GM21528 (cell line): ENCODE data around the gene CDY2A.
"Not testable (repeated sequence)": the region's sequence is repeated elsewhere in the genome, so short reads cannot be mapped to it uniquely, and the experiment has no call there.

Experiments used
- ATAC-seq: cut with Tn5 transposase; IDR thresholded peaks from one replicate; pipeline ENCODE4 v1.9.1; 2021; ENCODE audit warnings: mild to moderate bottlenecking, moderate library complexity; ENCODE audit not compliant: unreplicated experiment, low FRiP score

CDY2A gene

DNA sequence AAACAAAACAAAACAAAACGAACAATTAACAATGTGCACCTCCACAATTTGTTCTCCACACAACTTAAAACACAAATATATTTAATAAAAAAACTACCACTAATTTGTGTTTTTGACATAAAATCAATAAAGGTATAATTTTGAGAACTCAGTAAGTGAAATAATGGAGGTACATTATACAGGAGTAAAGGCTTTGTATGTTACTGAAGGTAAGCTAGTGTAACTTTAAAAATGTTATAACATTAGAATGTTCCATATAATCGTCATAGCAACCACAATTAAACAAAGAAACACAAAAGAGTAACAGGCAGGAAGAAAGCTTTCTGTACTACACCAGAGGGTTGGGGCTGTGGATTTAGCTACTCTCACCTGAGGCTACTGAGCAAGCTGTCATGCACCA, at the start of gene CDY2A:
Gene CDY2A (plus strand): TSS at position 301 of the 400 bp plus-strand sequence. CDS start 328 bp downstream, outside the sequence.
- not testable (repeated sequence) for ATAC-seq

- not testable (repeated sequence) for ATAC-seq
Observed at GRCh38 chrY:17997586-17997985, 28.0 kb upstream of the CDY2A start.

DNA sequence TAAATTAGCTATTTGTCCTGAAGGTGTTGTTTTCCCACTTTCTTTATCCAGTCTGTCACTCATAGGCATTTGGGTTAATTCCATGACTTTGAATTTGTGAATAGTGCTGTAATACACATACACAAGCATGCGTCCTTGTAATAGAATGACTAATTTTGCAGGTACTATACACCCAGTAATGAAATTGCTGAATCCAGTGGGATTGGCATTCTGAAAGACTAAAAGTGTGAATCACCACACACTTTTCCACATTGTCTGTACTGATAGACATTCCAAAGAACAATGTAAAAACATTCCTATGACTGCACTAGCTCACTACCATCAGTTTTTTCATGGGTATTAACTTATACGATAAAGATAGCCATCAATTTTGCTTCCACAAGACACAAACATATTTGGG, 27.3 kb upstream of the CDY2A start:
- not testable (repeated sequence) for ATAC-seq

- not testable (repeated sequence) for ATAC-seq
Observed at GRCh38 chrY:18023897-18024296, 1.7 kb upstream of the CDY2A start.

- ATAC-seq: not testable (repeated sequence)
Observed at GRCh38 chrY:18028845-18029244, 3.3 kb downstream of the CDY2A start.

DNA sequence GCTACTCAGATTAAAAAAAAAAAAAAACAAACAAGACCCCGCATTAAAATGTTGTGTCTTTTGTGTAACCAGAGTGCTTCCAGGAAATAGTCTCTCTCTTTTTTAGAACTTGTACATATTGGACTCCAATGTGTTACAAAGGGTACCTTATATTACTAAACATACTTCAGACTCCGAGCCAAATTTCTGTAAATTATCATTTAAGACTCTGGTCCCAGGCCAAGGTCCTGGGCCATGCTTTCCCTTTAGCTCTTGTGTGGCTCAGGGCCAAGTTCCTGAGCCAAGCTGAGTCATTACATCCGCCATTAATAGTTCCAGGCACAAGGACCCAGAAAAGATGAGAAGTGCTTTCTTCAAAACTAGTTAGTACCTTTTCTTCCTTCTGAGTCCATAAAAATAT, 4.6 kb downstream of the CDY2A start:
- not testable (repeated sequence) for ATAC-seq

GRCh38 chrY:18034100-18034814, 8.7 kb downstream of the CDY2A start:
- ATAC-seq: not testable (repeated sequence)

DNA sequence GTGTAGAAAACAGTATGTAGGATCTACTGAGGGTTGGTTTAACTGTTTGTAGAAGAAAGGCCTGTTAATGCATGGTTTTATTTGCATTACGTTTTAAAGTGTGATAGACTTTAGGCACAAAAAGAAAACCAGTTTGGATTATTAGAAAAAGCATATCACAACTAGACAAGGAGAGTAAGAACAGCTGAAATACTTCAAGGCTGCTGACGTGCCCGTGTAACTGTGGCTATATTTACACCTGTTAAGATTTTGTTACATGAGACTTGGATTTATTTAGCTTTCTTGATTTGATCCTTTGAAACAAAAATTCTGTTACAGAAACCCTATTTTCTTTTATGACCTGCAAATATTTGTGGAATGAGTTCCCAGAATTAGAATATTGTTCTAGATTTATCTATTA, 9.3 kb downstream of the CDY2A start:
- not testable (repeated sequence) for ATAC-seq

- ATAC-seq: not testable (repeated sequence)
Observed at GRCh38 chrY:18044990-18045389, 19.4 kb downstream of the CDY2A start.

DNA sequence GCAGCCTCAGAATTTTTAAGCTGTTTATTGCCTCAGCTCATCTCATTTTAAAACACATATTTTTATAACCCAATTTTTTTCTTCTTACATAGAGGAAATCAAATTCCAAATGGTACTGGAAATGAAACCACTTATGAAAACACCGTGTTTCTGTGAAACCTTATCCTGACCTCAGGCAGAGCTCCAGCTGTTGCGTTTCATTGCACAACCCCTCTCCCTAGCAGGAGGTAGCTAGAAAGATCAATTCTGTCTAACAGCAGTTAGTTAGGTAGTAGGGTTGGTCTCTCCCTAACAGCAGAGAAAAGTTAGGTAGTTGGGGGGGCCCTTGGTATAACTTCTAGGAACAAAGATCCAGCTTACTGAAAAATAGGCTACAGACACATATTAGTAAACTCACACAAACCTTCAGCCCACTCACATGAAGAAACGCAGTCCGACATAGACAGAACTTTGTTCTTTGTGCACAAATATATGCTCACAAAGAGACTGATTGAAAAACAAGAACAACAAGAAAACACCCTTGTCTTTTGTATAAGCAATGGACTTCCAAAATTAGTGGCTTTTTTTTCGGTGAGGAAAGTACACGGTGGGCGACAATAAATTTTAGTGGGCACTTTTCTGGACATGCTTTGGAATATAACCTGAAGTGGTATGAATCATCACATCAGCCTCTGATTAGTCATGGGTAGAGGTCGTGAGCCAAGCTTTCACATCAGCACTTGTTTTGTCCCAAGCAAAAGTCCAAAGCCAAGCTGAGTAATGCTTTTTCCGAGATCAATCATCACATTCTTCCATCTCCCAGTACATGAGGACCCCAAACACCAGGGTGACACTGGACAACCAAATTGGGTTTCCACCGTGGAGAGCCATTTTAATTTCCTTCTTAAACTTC, 22.8 kb downstream of the CDY2A start:
- not testable (repeated sequence) for ATAC-seq

DNA sequence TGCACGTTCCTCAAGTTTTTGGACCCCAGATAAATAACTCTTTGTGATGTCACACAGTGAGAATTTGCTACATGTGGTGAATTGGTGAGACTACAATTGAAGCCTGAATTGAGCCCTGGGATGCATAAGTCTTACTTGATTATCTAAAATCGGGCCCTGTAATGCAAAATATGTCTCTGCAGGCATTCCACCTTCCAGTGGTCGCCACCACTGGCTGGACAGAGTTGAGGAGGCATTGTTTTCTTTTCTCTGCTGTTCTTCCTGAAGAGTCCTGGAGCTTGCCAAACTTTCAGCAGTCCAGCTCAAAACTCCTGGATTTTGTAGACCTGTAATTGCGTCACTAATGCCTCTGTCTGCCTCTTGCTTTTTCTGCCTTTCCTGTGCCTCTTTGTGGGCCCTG, 23.5 kb downstream of the CDY2A start:
- not testable (repeated sequence) for ATAC-seq

DNA sequence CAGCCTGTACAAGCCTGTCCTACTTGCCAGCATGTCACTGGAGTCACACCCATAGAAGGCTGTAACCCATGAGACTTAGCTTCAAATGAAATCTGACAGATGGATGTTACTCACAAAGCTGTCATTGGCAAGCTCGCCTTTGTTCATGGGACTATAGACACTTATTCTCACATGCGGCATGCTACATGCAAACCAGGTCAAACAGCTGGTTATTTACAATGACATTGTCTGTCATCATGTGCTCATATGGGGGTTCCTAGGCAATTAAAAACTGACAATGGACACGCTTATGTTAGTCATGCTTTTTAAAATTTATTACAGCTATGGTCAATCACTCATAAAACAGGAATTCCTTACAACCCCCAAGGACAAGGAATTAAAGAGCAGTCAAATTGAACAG, 30.9 kb downstream of the CDY2A start:
- not testable (repeated sequence) for ATAC-seq

DNA sequence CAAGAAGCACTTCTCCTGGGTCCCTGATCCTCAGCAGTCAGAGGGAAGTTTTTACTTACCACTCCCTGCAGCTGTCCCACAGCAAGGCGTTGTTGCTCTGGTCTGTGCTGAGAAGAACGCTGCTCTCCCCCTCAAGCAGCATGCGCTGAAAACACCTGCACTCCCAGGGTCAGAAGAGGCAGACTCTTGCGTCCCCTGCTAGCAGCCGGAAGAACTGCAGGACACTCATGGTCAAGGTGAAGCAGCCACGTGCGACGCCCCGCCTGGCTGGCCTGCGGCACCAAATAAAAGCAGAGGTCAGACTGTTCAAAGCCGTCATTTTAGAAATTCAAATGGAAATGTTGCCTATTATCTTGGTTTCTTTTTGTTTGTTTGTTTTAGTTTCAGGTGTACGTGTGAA, 47.9 kb downstream of the CDY2A start:
- not testable (repeated sequence) for ATAC-seq
